ENCODE data around the gene AQP12B.

Gene AQP12B

GRCh38 chr2:240630771-240631547 is 51.7 kb downstream of the AQP12B start:
- no peak for DNase-seq

DNA sequence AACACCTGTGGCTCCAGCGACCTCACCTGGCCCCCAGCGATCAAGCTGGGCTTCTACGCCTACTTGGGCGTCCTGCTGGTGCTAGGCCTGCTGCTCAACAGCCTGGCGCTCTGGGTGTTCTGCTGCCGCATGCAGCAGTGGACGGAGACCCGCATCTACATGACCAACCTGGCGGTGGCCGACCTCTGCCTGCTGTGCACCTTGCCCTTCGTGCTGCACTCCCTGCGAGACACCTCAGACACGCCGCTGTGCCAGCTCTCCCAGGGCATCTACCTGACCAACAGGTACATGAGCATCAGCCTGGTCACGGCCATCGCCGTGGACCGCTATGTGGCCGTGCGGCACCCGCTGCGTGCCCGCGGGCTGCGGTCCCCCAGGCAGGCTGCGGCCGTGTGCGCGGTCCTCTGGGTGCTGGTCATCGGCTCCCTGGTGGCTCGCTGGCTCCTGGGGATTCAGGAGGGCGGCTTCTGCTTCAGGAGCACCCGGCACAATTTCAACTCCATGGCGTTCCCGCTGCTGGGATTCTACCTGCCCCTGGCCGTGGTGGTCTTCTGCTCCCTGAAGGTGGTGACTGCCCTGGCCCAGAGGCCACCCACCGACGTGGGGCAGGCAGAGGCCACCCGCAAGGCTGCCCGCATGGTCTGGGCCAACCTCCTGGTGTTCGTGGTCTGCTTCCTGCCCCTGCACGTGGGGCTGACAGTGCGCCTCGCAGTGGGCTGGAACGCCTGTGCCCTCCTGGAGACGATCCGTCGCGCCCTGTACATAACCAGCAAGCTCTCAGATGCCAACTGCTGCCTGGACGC is 52.5 kb downstream of the AQP12B start:
- no peak for DNase-seq

DNA sequence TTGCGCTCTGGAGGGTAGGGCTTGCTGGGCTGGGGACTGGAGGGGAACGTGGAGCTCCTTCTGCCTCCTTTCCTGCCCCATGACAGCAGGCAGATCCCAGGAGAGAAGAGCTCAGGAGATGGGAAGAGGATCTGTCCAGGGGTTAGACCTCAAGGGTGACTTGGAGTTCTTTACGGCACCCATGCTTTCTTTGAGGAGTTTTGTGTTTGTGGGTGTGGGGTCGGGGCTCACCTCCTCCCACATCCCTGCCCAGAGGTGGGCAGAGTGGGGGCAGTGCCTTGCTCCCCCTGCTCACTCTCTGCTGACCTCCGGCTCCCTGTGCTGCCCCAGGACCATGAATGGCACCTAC is 53.1 kb downstream of the AQP12B start:
- no peak for DNase-seq

- no peak for DNase-seq
Measured at GRCh38 chr2:240628808-240629618, 53.7 kb downstream of the AQP12B start.

- DNase-seq, result no peak
Measured at GRCh38 chr2:240628507-240628807, 54.2 kb downstream of the AQP12B start.

DNA sequence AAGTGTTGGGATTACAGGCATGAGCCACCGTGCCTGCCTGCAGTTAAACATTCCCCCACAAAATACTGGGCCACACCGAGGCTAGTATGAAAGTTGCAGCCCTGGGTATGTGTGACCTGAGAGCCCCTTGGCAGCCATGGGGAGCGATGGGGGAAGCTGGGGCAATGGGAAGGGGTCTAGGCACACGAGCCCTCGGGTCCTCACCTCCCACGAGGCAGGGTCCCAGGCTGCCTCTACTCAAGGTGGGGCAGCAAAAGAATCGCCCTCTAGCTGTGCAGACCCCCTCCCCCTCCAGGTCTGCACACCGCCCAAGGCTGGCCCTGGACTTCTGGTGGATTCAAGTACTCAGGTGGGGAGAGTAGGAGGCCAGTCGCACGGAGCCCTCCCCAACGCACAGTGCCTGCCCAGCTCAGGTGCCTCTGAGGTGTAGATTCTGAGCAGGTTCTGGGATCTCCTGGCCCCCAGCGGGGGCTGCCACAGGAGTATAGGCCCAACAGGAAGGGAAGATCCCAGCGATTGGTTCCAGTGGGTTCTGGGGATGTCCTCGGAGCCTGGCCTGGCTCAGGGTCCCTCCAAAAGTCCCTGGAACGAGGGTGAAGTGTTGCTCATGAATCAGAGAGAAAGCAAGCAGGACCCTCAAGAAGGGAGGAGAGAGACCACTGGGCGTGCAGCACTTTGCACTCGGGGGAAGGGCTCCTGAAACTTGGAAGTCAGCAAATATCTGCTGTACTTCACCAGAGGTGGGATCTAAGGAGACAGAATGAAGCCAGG is 54.8 kb downstream of the AQP12B start:
- no peak for DNase-seq

GRCh38 chr2:240626531-240627300 is 56.0 kb downstream of the AQP12B start:
- peak; percentile 3 for DNase-seq

All from activated gamma-delta T cell treated with Interleukin-2 at 50 U/mL for 16 hours (primary cell).